Measurements from ENCODE around the gene TEX53.

Gene TEX53

GRCh38 chr9:114619191-114619761 lies 38.3 kb downstream of the TEX53 start:
- no peaks in the 10 kb centered on the region for H3K27me3 ChIP-seq (ENCODE audit: insufficient read depth, low read length)
- peaks cover 2% of the 10 kb centered on the region for H3K9me3 ChIP-seq (ENCODE audit: low read length)
- no peaks in the 10 kb centered on the region for H3K4me1 ChIP-seq (ENCODE audit: insufficient read depth, low read length)
- no peak overlapping the region for H3K4me3 ChIP-seq (ENCODE audit: low read length)
- H2AFZ ChIP-seq (ENCODE audit: low read depth, low read length) = no peak overlapping the region
- H3K36me3 ChIP-seq (ENCODE audit: insufficient read depth, low read length) = no peaks in the 10 kb centered on the region

GRCh38 chr9:114616684-114617520 lies 40.7 kb downstream of the TEX53 start:
- H3K27me3 ChIP-seq (ENCODE audit: insufficient read depth, low read length) = no peaks in the 10 kb centered on the region
- no peak overlapping the region for H3K4me3 ChIP-seq (ENCODE audit: low read length)

GRCh38 chr9:114614373-114614772 lies 43.2 kb downstream of the TEX53 start:
- Histone ChIP-seq H3K4me1 (ENCODE audit: insufficient read depth, low read length) (peaks cover 8% of the 10 kb centered on the region), H3K27me3 (ENCODE audit: insufficient read depth, low read length) (no peaks in the 10 kb centered on the region), H2AFZ (ENCODE audit: low read depth, low read length) (no peak overlapping the region), H3K9me3 (ENCODE audit: low read length) (no peaks in the 10 kb centered on the region), H3K36me3 (ENCODE audit: insufficient read depth, low read length) (no peaks in the 10 kb centered on the region), H3K4me3 (ENCODE audit: low read length) (no peak overlapping the region)

More at GRCh38 chr9:114616684-114617520, 40.7 kb downstream of the TEX53 start:
- Histone ChIP-seq H3K4me1 (ENCODE audit: insufficient read depth, low read length) (peaks cover 5% of the 10 kb centered on the region), H3K36me3 (ENCODE audit: insufficient read depth, low read length) (no peaks in the 10 kb centered on the region), H3K9me3 (ENCODE audit: low read length) (no peaks in the 10 kb centered on the region), H2AFZ (ENCODE audit: low read depth, low read length) (no peak overlapping the region)

GRCh38 chr9:114613919-114614318 lies 43.7 kb downstream of the TEX53 start:
- no peaks in the 10 kb centered on the region for H3K9me3 ChIP-seq (ENCODE audit: low read length)
- no peak overlapping the region for H3K4me3 ChIP-seq (ENCODE audit: low read length)
- H3K4me1 ChIP-seq (ENCODE audit: insufficient read depth, low read length) = peaks cover 8% of the 10 kb centered on the region
- no peaks in the 10 kb centered on the region for H3K27me3 ChIP-seq (ENCODE audit: insufficient read depth, low read length)
- no peak overlapping the region for H2AFZ ChIP-seq (ENCODE audit: low read depth, low read length)
- no peaks in the 10 kb centered on the region for H3K36me3 ChIP-seq (ENCODE audit: insufficient read depth, low read length)

- peaks cover 8% of the 10 kb centered on the region for H3K4me1 ChIP-seq (ENCODE audit: insufficient read depth, low read length)
- no peaks in the 10 kb centered on the region for H3K9me3 ChIP-seq (ENCODE audit: low read length)
- H3K36me3 ChIP-seq (ENCODE audit: insufficient read depth, low read length) = no peaks in the 10 kb centered on the region
- H3K4me3 ChIP-seq (ENCODE audit: low read length) = no peak overlapping the region
- no peak overlapping the region for H2AFZ ChIP-seq (ENCODE audit: low read depth, low read length)
- H3K27me3 ChIP-seq (ENCODE audit: insufficient read depth, low read length) = no peaks in the 10 kb centered on the region
Observed at GRCh38 chr9:114613087-114613486, 44.5 kb downstream of the TEX53 start.

GRCh38 chr9:114612272-114612923 lies 45.2 kb downstream of the TEX53 start:
- H3K4me3 ChIP-seq (ENCODE audit: low read length) = peak overlapping the region; percentile 66
- H3K9me3 ChIP-seq (ENCODE audit: low read length) = no peaks in the 10 kb centered on the region
- H3K27me3 ChIP-seq (ENCODE audit: insufficient read depth, low read length) = no peaks in the 10 kb centered on the region
- H3K4me1 ChIP-seq (ENCODE audit: insufficient read depth, low read length) = peaks cover 8% of the 10 kb centered on the region
- no peaks in the 10 kb centered on the region for H3K36me3 ChIP-seq (ENCODE audit: insufficient read depth, low read length)
- H2AFZ ChIP-seq (ENCODE audit: low read depth, low read length) = no peak overlapping the region

- no peaks in the 10 kb centered on the region for H3K36me3 ChIP-seq (ENCODE audit: insufficient read depth, low read length)
- peak overlapping the region; percentile 66 for H3K4me3 ChIP-seq (ENCODE audit: low read length)
- no peaks in the 10 kb centered on the region for H3K9me3 ChIP-seq (ENCODE audit: low read length)
- peak overlapping the region; percentile 83 for H2AFZ ChIP-seq (ENCODE audit: low read depth, low read length)
- H3K27me3 ChIP-seq (ENCODE audit: insufficient read depth, low read length) = no peaks in the 10 kb centered on the region
- peaks cover 8% of the 10 kb centered on the region for H3K4me1 ChIP-seq (ENCODE audit: insufficient read depth, low read length)
Observed at GRCh38 chr9:114611516-114612271, 45.9 kb downstream of the TEX53 start.

- H3K4me3 ChIP-seq (ENCODE audit: low read length) = no peak overlapping the region
- H3K27me3 ChIP-seq (ENCODE audit: insufficient read depth, low read length) = no peaks in the 10 kb centered on the region
- H3K9me3 ChIP-seq (ENCODE audit: low read length) = no peaks in the 10 kb centered on the region
- no peak overlapping the region for H2AFZ ChIP-seq (ENCODE audit: low read depth, low read length)
- no peaks in the 10 kb centered on the region for H3K36me3 ChIP-seq (ENCODE audit: insufficient read depth, low read length)
- H3K4me1 ChIP-seq (ENCODE audit: insufficient read depth, low read length) = peaks cover 10% of the 10 kb centered on the region
Observed at GRCh38 chr9:114608525-114608796, 49.1 kb downstream of the TEX53 start.

GRCh38 chr9:114607671-114608524 lies 49.7 kb downstream of the TEX53 start:
- Histone ChIP-seq H3K4me3 (ENCODE audit: low read length) (no peak overlapping the region), H3K4me1 (ENCODE audit: insufficient read depth, low read length) (peaks cover 10% of the 10 kb centered on the region), H3K36me3 (ENCODE audit: insufficient read depth, low read length) (no peaks in the 10 kb centered on the region), H3K27me3 (ENCODE audit: insufficient read depth, low read length) (no peaks in the 10 kb centered on the region), H2AFZ (ENCODE audit: low read depth, low read length) (no peak overlapping the region), H3K9me3 (ENCODE audit: low read length) (no peaks in the 10 kb centered on the region)

- Histone ChIP-seq H3K9me3 (ENCODE audit: low read length) (no peaks in the 10 kb centered on the region), H2AFZ (ENCODE audit: low read depth, low read length) (no peak overlapping the region), H3K4me3 (ENCODE audit: low read length) (no peak overlapping the region), H3K27me3 (ENCODE audit: insufficient read depth, low read length) (no peaks in the 10 kb centered on the region), H3K4me1 (ENCODE audit: insufficient read depth, low read length) (peaks cover 3% of the 10 kb centered on the region), H3K36me3 (ENCODE audit: insufficient read depth, low read length) (no peaks in the 10 kb centered on the region)
Observed at GRCh38 chr9:114606597-114607207, 50.9 kb downstream of the TEX53 start.
